Measurements from ENCODE around the gene ANXA6.
"Not testable (repeated sequence)": the region's sequence is repeated elsewhere in the genome, so short reads cannot be mapped to it uniquely, and the experiment has no call there.

ANXA6 gene

DNA sequence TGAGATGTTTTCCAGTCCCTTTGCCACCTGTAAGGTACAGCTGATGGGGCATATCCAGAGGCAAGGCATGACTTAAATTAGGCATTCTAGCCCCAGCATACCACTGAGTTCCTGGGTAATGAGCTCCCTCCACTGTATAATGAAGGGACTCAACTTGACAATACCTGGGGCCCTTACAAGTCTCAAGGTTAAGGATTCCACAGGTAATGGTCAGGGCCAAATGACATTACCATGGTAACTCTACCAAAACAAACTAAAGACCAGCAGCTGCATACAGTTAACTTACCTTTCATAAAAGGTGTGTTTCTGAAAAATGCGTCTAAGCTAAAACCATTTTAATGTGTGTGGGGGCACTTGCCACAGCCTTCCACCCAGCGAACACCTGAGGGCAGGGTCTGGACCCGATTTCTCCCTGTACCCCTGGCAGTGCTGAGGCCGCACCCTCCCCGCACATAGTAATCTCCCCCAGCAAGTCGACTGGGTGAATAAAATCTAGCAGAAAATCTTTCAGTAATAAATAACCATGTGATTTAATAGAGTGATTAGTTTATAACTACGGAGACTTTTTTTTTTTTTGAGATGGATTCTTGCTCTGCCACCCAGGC lies 42.1 kb upstream of the ANXA6 start:
- no peak for TF ChIP-seq ZNF776 (tag by site-specific recombination; IDR thresholded peaks at IDR 0.05; ENCODE audit: borderline replicate concordance)
- TF ChIP-seq, protein P1, sequence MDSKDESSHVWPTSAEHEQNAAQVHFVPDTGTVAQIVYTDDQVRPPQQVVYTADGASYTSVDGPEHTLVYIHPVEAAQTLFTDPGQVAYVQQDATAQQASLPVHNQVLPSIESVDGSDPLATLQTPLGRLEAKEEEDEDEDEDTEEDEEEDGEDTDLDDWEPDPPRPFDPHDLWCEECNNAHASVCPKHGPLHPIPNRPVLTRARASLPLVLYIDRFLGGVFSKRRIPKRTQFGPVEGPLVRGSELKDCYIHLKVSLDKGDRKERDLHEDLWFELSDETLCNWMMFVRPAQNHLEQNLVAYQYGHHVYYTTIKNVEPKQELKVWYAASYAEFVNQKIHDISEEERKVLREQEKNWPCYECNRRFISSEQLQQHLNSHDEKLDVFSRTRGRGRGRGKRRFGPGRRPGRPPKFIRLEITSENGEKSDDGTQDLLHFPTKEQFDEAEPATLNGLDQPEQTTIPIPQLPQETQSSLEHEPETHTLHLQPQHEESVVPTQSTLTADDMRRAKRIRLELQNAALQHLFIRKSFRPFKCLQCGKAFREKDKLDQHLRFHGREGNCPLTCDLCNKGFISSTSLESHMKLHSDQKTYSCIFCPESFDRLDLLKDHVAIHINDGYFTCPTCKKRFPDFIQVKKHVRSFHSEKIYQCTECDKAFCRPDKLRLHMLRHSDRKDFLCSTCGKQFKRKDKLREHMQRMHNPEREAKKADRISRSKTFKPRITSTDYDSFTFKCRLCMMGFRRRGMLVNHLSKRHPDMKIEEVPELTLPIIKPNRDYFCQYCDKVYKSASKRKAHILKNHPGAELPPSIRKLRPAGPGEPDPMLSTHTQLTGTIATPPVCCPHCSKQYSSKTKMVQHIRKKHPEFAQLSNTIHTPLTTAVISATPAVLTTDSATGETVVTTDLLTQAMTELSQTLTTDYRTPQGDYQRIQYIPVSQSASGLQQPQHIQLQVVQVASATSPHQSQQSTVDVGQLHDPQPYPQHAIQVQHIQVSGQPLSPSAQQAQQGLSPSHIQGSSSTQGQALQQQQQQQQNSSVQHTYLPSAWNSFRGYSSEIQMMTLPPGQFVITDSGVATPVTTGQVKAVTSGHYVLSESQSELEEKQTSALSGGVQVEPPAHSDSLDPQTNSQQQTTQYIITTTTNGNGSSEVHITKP (tag by site-specific recombination; IDR thresholded peaks at IDR 0.05), result no peak
- TF ChIP-seq ZNF16 (tag by site-specific recombination; IDR thresholded peaks at IDR 0.05; ENCODE audit: low read depth), result no peak
- TF ChIP-seq ZNF426 (tag by site-specific recombination; IDR thresholded peaks at IDR 0.05), result no peak
- TF ChIP-seq, protein P2, sequence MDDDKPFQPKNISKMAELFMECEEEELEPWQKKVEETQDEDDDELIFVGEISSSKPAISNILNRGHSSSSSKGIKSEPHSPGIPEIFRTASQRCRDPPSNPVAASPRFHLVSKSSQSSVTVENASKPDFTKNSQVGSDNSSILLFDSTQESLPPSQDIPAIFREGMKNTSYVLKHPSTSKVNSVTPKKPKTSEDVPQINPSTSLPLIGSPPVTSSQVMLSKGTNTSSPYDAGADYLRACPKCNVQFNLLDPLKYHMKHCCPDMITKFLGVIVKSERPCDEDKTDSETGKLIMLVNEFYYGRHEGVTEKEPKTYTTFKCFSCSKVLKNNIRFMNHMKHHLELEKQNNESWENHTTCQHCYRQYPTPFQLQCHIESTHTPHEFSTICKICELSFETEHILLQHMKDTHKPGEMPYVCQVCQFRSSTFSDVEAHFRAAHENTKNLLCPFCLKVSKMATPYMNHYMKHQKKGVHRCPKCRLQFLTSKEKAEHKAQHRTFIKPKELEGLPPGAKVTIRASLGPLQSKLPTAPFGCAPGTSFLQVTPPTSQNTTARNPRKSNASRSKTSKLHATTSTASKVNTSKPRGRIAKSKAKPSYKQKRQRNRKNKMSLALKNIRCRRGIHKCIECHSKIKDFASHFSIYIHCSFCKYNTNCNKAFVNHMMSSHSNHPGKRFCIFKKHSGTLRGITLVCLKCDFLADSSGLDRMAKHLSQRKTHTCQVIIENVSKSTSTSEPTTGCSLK (tag by site-specific recombination; IDR thresholded peaks at IDR 0.05), result no peak
- TF ChIP-seq ZNF132 (tag by site-specific recombination; IDR thresholded peaks at IDR 0.05; ENCODE audit: borderline replicate concordance), result no peak
- no peak for TF ChIP-seq ZNF311 (tag by site-specific recombination; IDR thresholded peaks at IDR 0.05; ENCODE audit: borderline replicate concordance)
- no peak for TF ChIP-seq ZBTB7A (tag by site-specific recombination; IDR thresholded peaks at IDR 0.05; ENCODE audit: low read depth)
- CTCF ChIA-PET, result interaction anchor here (0.7 to 1.0 kb wide), 2 partner anchors 35 to 178 kb away, joined by 3 to 4 read pairs; no protein-coding TSS in a partner anchor
- POLR2A ChIA-PET, result no interaction called here
- H3K9me3 ChIP-seq (ENCODE audit: control insufficient read depth, insufficient read depth, low read depth, low read length), result no peaks in the 10 kb centered on the region
- no peak overlapping the region for H3K27ac ChIP-seq (ENCODE audit: extremely low read depth, low read depth, low read length)
- peaks cover 0 to 21% of the 10 kb centered on the region in 2 experiments; a peak in 1 of 3 replicates for H3K36me3 ChIP-seq (ENCODE audit: control insufficient read depth in 2 of 2, insufficient read depth in 1 of 2, low read length in 2 of 2)
- H3K4me1 ChIP-seq (ENCODE audit: control insufficient read depth, insufficient read depth, low read length), result no peaks in the 10 kb centered on the region
- no peak overlapping the region for H3K4me3 ChIP-seq (ENCODE audit: low read depth, low read length)

- H3K27ac ChIP-seq (ENCODE audit: extremely low read depth, low read depth, low read length), result no peak overlapping the region
- no peak overlapping the region for H3K4me3 ChIP-seq (ENCODE audit: low read depth, low read length)
- POLR2A ChIA-PET, result no interaction called here
- CTCF ChIA-PET, result interaction anchor here (1.0 kb wide), 1 partner anchor 34 kb away, joined by 4 read pairs; no protein-coding TSS in a partner anchor
- TF ChIP-seq, protein P3, sequence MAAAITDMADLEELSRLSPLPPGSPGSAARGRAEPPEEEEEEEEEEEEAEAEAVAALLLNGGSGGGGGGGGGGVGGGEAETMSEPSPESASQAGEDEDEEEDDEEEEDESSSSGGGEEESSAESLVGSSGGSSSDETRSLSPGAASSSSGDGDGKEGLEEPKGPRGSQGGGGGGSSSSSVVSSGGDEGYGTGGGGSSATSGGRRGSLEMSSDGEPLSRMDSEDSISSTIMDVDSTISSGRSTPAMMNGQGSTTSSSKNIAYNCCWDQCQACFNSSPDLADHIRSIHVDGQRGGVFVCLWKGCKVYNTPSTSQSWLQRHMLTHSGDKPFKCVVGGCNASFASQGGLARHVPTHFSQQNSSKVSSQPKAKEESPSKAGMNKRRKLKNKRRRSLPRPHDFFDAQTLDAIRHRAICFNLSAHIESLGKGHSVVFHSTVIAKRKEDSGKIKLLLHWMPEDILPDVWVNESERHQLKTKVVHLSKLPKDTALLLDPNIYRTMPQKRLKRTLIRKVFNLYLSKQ (tag by site-specific recombination; IDR thresholded peaks at IDR 0.05; ENCODE audit: borderline replicate concordance), result no peak
- H3K9me3 ChIP-seq (ENCODE audit: control insufficient read depth, insufficient read depth, low read depth, low read length), result no peaks in the 10 kb centered on the region
- H3K4me1 ChIP-seq (ENCODE audit: control insufficient read depth, insufficient read depth, low read length), result no peaks in the 10 kb centered on the region
- H3K36me3 ChIP-seq (ENCODE audit: control insufficient read depth in 2 of 2, insufficient read depth in 1 of 2, low read length in 2 of 2), result peaks cover 0 to 21% of the 10 kb centered on the region in 2 experiments; a peak in 1 of 3 replicates
These were observed 41.3 kb upstream of the ANXA6 start for GRCh38 chr5:151198861-151199260.

DNA sequence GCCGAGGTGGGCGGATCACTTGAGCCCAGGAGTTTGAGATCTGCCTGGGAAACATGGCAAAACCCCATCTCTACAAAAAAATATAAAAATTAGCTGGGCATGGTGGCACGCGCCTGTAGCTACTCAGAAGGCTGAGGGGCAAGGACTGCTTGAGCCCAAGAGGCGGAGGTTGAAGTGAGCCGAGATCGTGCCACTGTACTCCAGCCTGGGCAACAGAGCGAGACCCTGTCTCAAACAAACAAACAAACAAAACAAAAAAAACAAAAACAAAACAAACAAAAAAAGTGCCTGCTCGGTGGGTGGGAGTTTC lies 39.7 kb upstream of the ANXA6 start:
- CTCF ChIA-PET, result not testable (repeated sequence)

More for the DNA sequence above, 39.7 kb upstream of the ANXA6 start:
- H3K36me3 ChIP-seq (ENCODE audit: control insufficient read depth in 2 of 2, insufficient read depth in 1 of 2, low read length in 2 of 2), result peaks cover 0 to 21% of the 10 kb centered on the region in 2 experiments; a peak in 1 of 3 replicates
- H3K4me1 ChIP-seq (ENCODE audit: control insufficient read depth, insufficient read depth, low read length); H3K9me3 ChIP-seq (ENCODE audit: control insufficient read depth, insufficient read depth, low read depth, low read length); H3K4me3 ChIP-seq (ENCODE audit: low read depth, low read length); POLR2A ChIA-PET; H3K27ac ChIP-seq (ENCODE audit: extremely low read depth, low read depth, low read length): not testable (repeated sequence)

Measured in HEK293 (cell line).